Skin of body (tissue), 2 donors: ENCODE measurements around the gene TBL1X. TPM values are rescaled to one million over a fixed set of nuclear protein-coding genes. Genes with fewer than 3 reads are reported as not detected.

Experiments used
- DNase-seq: peaks from one replicate; lab custom pipeline; 2025; lab: John Stamatoyannopoulos, UW
- total RNA-seq: library from RNA; depleted of rRNA; stranded (reverse); fragments of >200 nt; gene quantifications from one replicate; pipeline ENCODE4 v1.2.3, GENCODE V29; 2014

Gene TBL1X
- total RNA-seq, 1 donor from 2014 or later, result 13.2 TPM

GRCh38 chrX:9659571-9660195 is 194.8 kb downstream of the TBL1X start:
- DNase-seq, result no peak

- no peak for DNase-seq
Observed at GRCh38 chrX:9662148-9662547, 197.3 kb downstream of the TBL1X start.

GRCh38 chrX:9663216-9663615 is 198.4 kb downstream of the TBL1X start:
- no peak for DNase-seq

GRCh38 chrX:9664224-9664623 is 199.4 kb downstream of the TBL1X start:
- DNase-seq, result no peak

GRCh38 chrX:9665113-9665512 is 200.3 kb downstream of the TBL1X start:
- DNase-seq, result no peak

GRCh38 chrX:9668537-9668936 is 203.7 kb downstream of the TBL1X start:
- no peak for DNase-seq

GRCh38 chrX:9670136-9670814 is 205.4 kb downstream of the TBL1X start:
- DNase-seq, result no peak

- no peak for DNase-seq
Observed at GRCh38 chrX:9671998-9672397, 207.1 kb downstream of the TBL1X start.

- peak; percentile 41 for DNase-seq
Observed at GRCh38 chrX:9676306-9676705, 211.4 kb downstream of the TBL1X start.

- DNase-seq, result peak; percentile 33
Observed at GRCh38 chrX:9676738-9677097, 211.9 kb downstream of the TBL1X start.

- DNase-seq, result peak; percentile 33
Observed at GRCh38 chrX:9677098-9677739, 212.4 kb downstream of the TBL1X start.

- no peak for DNase-seq
Observed at GRCh38 chrX:9678215-9678965, 213.5 kb downstream of the TBL1X start.

- no peak for DNase-seq
Observed at GRCh38 chrX:9681011-9681410, 216.2 kb downstream of the TBL1X start.

GRCh38 chrX:9681422-9681821 is 216.6 kb downstream of the TBL1X start:
- DNase-seq, result no peak

GRCh38 chrX:9682456-9682855 is 217.6 kb downstream of the TBL1X start:
- DNase-seq, result no peak

- no peak for DNase-seq
Observed at GRCh38 chrX:9682861-9683260, 218.0 kb downstream of the TBL1X start.

GRCh38 chrX:9683350-9683749 is 218.5 kb downstream of the TBL1X start:
- no peak for DNase-seq

GRCh38 chrX:9687899-9688298 is 223.0 kb downstream of the TBL1X start:
- no peak for DNase-seq

GRCh38 chrX:9688833-9689232 is 224.0 kb downstream of the TBL1X start:
- DNase-seq, result no peak

GRCh38 chrX:9690046-9690445 is 225.2 kb downstream of the TBL1X start:
- no peak for DNase-seq

GRCh38 chrX:9693307-9694001 is 228.6 kb downstream of the TBL1X start:
- DNase-seq, result no peak

- no peak for DNase-seq
Observed at GRCh38 chrX:9698576-9698975, 233.7 kb downstream of the TBL1X start.
